PC-3 (cell line): ENCODE measurements around the gene PRM2. TPM values are rescaled to one million over a fixed set of nuclear protein-coding genes. Genes with fewer than 3 reads are reported as not detected.

ENCODE experiments used
- ATAC-seq: fragments of 200-7000 bp; cut with Tn5 transposase; 2 replicates; pipeline ENCODE4 v1.9.1; 2020; ENCODE audit warnings: mild to moderate bottlenecking, moderate library complexity
- BruUV-seq: library from RNA; stranded (reverse); fragments of 400-500 nt; replicated peaks from 2 replicates; lab custom pipeline; 2021; lab: Mats Ljungman, UMichigan
- CTCF ChIA-PET: fragments of 300-600 bp; sonication (Branson Sonifier 250); formaldehyde crosslinking; loops from one replicate; lab custom pipeline; 2022; ENCODE audit warnings: antibody characterized with exemption; lab: Charles Lee
- POLR2A ChIA-PET: fragments of 300-600 bp; sonication (Branson Sonifier 250); formaldehyde crosslinking; loops from one replicate; lab custom pipeline; 2022; ENCODE audit warnings: antibody characterized with exemption; ENCODE audit not compliant: unreplicated experiment; lab: Charles Lee
- DNase-seq: peaks from one replicate; pipeline ENCODE4 v3.0.0-alpha.2; 2015
- H2AFZ ChIP-seq: fragments of 300-600 bp; sonication (generic); 2 replicates; pipeline ENCODE4 v1.6.0; 2016; ENCODE audit warnings: antibody characterized with exemption, low read length
- H3F3A ChIP-seq: fragments of 300-600 bp; sonication (generic); one replicate; pipeline ENCODE4 v1.6.0; 2017; ENCODE audit warnings: antibody characterized with exemption, low read length, control low read depth, mild to moderate bottlenecking; ENCODE audit not compliant: unreplicated experiment
- H3K27ac ChIP-seq: fragments of 300-600 bp; sonication (generic); 2 replicates; pipeline ENCODE4 v1.5.1; 2016; ENCODE audit warnings: mild to moderate bottlenecking, low read length
- H3K27me3 ChIP-seq: fragments of 300-600 bp; sonication (generic); 2 replicates; pipeline ENCODE4 v1.6.1; 2016; ENCODE audit warnings: low read length, mixed read lengths
- H3K36me3 ChIP-seq: fragments of 300-600 bp; sonication (generic); 2 replicates; pipeline ENCODE4 v1.6.1; 2016; ENCODE audit warnings: low read depth, mixed run types, low read length, mixed read lengths
- H3K4me1 ChIP-seq: fragments of 300-600 bp; sonication (generic); 2 replicates; pipeline ENCODE4 v1.5.1; 2016; ENCODE audit warnings: low read length; ENCODE audit not compliant: insufficient read depth
- H3K4me2 ChIP-seq: fragments of 300-600 bp; sonication (generic); 2 replicates; pipeline ENCODE4 v1.6.0; 2016; ENCODE audit warnings: low read length
- H3K4me3 ChIP-seq: fragments of 300-600 bp; sonication (generic); 2 replicates; pipeline ENCODE4 v1.5.1; 2016; ENCODE audit warnings: mild to moderate bottlenecking, low read length, mixed read lengths
- H3K79me2 ChIP-seq: fragments of 300-600 bp; sonication (generic); 2 replicates; pipeline ENCODE4 v1.6.1; 2017; ENCODE audit warnings: low read length, mixed read lengths
- H3K9ac ChIP-seq: fragments of 300-600 bp; sonication (generic); 2 replicates; pipeline ENCODE4 v1.6.0; 2016; ENCODE audit warnings: mild to moderate bottlenecking, low read length
- H3K9me2 ChIP-seq: fragments of 300-600 bp; sonication (generic); replicated peaks from 2 replicates; pipeline ENCODE4 v1.6.1; 2016; ENCODE audit warnings: mixed run types, low read length, mixed read lengths
- H3K9me3 ChIP-seq: fragments of 300-600 bp; sonication (generic); 2 replicates; pipeline ENCODE4 v1.6.1; 2016; ENCODE audit warnings: low read length, mixed read lengths
- H4K20me1 ChIP-seq: fragments of 300-600 bp; sonication (generic); 2 replicates; pipeline ENCODE4 v1.6.1; 2016; ENCODE audit warnings: low read length, mixed read lengths
- CTCF ChIP-seq: fragments of 300-600 bp; sonication (generic); conservative IDR thresholded peaks from 2 replicates; pipeline ENCODE4 v1.5.1; 2017; ENCODE audit warnings: antibody characterized with exemption, low read depth, mild to moderate bottlenecking, low read length
- EZH2 ChIP-seq: fragments of 300-600 bp; sonication (generic); IDR thresholded peaks from one replicate; pipeline ENCODE4 v1.6.1; 2017; ENCODE audit warnings: antibody characterized with exemption, mild to moderate bottlenecking, low read length; ENCODE audit not compliant: unreplicated experiment
- EZH2phosphoT487 ChIP-seq: fragments of 300-600 bp; sonication (generic); IDR thresholded peaks from 2 replicates; pipeline ENCODE4 v1.6.1; 2018; ENCODE audit warnings: mild to moderate bottlenecking, antibody characterized with exemption, low read length, borderline replicate concordance
- intact Hi-C: fragments of 100-400 bp; cut with micrococcal nuclease; formaldehyde crosslinking; loops from 2 replicates; pipeline ENCODE4 v1.9.0; 2023
- total RNA-seq: library from RNA; depleted of rRNA; stranded (reverse); fragments of >200 nt; gene quantifications from 2 replicates; pipeline ENCODE4 v1.2.3, GENCODE V29; 2014

PRM2 gene
- total RNA-seq, 1 experiment from 2014 or later = not detected

GRCh38 chr16:11323551-11324336, 47.5 kb upstream of the PRM2 start:
- Histone ChIP-seq H3K36me3 (no peaks in the 10 kb centered on the region), H3K27me3 (no peaks in the 10 kb centered on the region), H3K4me2 (no peak overlapping the region), H3K27ac (no peak overlapping the region), H3K4me3 (no peak overlapping the region), H3K9me3 (no peaks in the 10 kb centered on the region), H3K9me2 (no peaks in the 10 kb centered on the region), H3K4me1 (peaks cover 9% of the 10 kb centered on the region), H3F3A (no peaks in the 10 kb centered on the region), H3K79me2 (no peaks in the 10 kb centered on the region), H3K9ac (no peak overlapping the region), H2AFZ (no peak overlapping the region), H4K20me1 (no peaks in the 10 kb centered on the region)
- TF ChIP-seq EZH2 (no peak), CTCF (no peak), EZH2phosphoT487 (no peak)
- ChIA-PET CTCF (no interaction called here), POLR2A (no interaction called here)
- intact Hi-C loops = no loop called here
- BruUV-seq = no TSS peak
- DNase-seq (no peak), ATAC-seq (no peak)

GRCh38 chr16:11322823-11323222, 46.5 kb upstream of the PRM2 start:
- H3K4me1 ChIP-seq = no peaks in the 10 kb centered on the region
- intact Hi-C loops = no loop called here
- H3K4me2 ChIP-seq = no peak overlapping the region
- H3F3A ChIP-seq = no peaks in the 10 kb centered on the region
- no peak overlapping the region for H3K27ac ChIP-seq
- H3K4me3 ChIP-seq = no peak overlapping the region
- no peaks in the 10 kb centered on the region for H3K27me3 ChIP-seq
- H3K9me3 ChIP-seq = no peaks in the 10 kb centered on the region
- H3K36me3 ChIP-seq = no peaks in the 10 kb centered on the region
- no TSS peak for BruUV-seq
- H4K20me1 ChIP-seq = no peaks in the 10 kb centered on the region
- no peaks in the 10 kb centered on the region for H3K79me2 ChIP-seq
- TF ChIP-seq CTCF = no peak
- no peak for TF ChIP-seq EZH2phosphoT487
- no peak for TF ChIP-seq EZH2
- ATAC-seq = no peak
- ChIA-PET CTCF (no interaction called here), POLR2A (no interaction called here)
- no peak for DNase-seq
- no peaks in the 10 kb centered on the region for H3K9me2 ChIP-seq
- no peak overlapping the region for H2AFZ ChIP-seq
- no peak overlapping the region for H3K9ac ChIP-seq

GRCh38 chr16:11321662-11322061, 45.4 kb upstream of the PRM2 start:
- no peak overlapping the region for H3K9ac ChIP-seq
- no peaks in the 10 kb centered on the region for H3F3A ChIP-seq
- POLR2A ChIA-PET = no interaction called here
- TF ChIP-seq CTCF (no peak), EZH2 (no peak), EZH2phosphoT487 (no peak)
- H3K27ac ChIP-seq = no peak overlapping the region
- no peaks in the 10 kb centered on the region for H3K4me1 ChIP-seq
- no peaks in the 10 kb centered on the region for H3K27me3 ChIP-seq
- intact Hi-C loops = no loop called here
- no peaks in the 10 kb centered on the region for H3K36me3 ChIP-seq
- DNase-seq (no peak), ATAC-seq (no peak)
- no peaks in the 10 kb centered on the region for H3K9me2 ChIP-seq
- no peak overlapping the region for H2AFZ ChIP-seq
- H3K79me2 ChIP-seq = no peaks in the 10 kb centered on the region
- H4K20me1 ChIP-seq = no peaks in the 10 kb centered on the region
- no TSS peak for BruUV-seq
- no peak overlapping the region for H3K4me2 ChIP-seq
- no peak overlapping the region for H3K4me3 ChIP-seq
- CTCF ChIA-PET = no interaction called here
- H3K9me3 ChIP-seq = no peaks in the 10 kb centered on the region
